Lower leg skin (tissue), 3 donors: ENCODE measurements around the gene ANKMY2.

Source experiments
- POLR2A ChIP-seq, 2 donors: fragments of 450-650 bp; IDR thresholded peaks; one replicate each; pipeline ENCODE4 v1.6.1; 2016 to 2017; ENCODE audit warnings: antibody characterized with exemption in 2 of 2, mild to moderate bottlenecking in 1 of 2, moderate library complexity in 1 of 2
- TF ChIP-seq, protein P1 (sequence below), 3 donors: fragments of 450-650 bp; IDR thresholded peaks; one replicate each; pipeline ENCODE4 v1.5.1; 2016; ENCODE audit warnings: antibody characterized with exemption in 3 of 3, mild to moderate bottlenecking in 3 of 3, moderate library complexity in 2 of 3

DNA sequence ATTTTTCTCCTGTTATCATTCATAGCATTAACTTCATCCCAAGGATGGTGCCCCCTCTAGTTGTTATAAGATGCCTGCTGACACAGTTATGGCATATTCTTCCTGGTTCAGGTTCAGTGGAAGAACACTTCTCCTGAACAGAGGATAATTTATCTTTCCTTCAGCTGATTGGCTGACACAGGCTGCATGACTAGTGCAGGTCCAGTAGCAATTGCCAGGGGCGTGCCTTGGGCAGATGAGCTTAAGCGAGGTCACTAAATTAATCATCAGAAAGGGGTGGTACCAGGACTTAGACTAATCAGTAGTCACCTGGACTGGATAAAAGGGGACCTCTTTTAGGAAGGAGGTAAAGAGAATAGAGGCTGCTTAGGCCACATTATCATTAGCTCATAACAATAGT lies 42.7 kb upstream of the ANKMY2 start:
- TF ChIP-seq, protein P1, sequence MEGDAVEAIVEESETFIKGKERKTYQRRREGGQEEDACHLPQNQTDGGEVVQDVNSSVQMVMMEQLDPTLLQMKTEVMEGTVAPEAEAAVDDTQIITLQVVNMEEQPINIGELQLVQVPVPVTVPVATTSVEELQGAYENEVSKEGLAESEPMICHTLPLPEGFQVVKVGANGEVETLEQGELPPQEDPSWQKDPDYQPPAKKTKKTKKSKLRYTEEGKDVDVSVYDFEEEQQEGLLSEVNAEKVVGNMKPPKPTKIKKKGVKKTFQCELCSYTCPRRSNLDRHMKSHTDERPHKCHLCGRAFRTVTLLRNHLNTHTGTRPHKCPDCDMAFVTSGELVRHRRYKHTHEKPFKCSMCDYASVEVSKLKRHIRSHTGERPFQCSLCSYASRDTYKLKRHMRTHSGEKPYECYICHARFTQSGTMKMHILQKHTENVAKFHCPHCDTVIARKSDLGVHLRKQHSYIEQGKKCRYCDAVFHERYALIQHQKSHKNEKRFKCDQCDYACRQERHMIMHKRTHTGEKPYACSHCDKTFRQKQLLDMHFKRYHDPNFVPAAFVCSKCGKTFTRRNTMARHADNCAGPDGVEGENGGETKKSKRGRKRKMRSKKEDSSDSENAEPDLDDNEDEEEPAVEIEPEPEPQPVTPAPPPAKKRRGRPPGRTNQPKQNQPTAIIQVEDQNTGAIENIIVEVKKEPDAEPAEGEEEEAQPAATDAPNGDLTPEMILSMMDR (IDR thresholded peaks at IDR 0.05) = no peak
- TF ChIP-seq POLR2A (IDR thresholded peaks at IDR 0.05) = no peak
